Neural crest cell (in vitro differentiated cells): ENCODE measurements around the gene ZMYND15. TPM values are rescaled to one million over a fixed set of nuclear protein-coding genes. Genes with fewer than 3 reads are reported as not detected.

Experiments
- DNase-seq: peaks from one replicate; pipeline ENCODE4 v3.0.0; 2021; ENCODE audit warnings: low read depth, mixed read lengths, low spot score
- H3K27ac Mint-ChIP-seq: one replicate; pipeline ENCODE4 v1.8.0; 2021; ENCODE audit warnings: mild to moderate bottlenecking, mixed read lengths; ENCODE audit not compliant: unreplicated experiment
- H3K27me3 Mint-ChIP-seq: 2 replicates; pipeline ENCODE4 v1.8.0; 2021; ENCODE audit warnings: low read depth, mild to moderate bottlenecking, mixed read lengths
- H3K36me3 Mint-ChIP-seq: 2 replicates; pipeline ENCODE4 v1.8.0; 2021; ENCODE audit warnings: low read depth, mild to moderate bottlenecking, mixed read lengths
- H3K4me1 Mint-ChIP-seq: 2 replicates; pipeline ENCODE4 v1.8.0; 2021; ENCODE audit warnings: mixed read lengths
- H3K4me3 Mint-ChIP-seq: one replicate; pipeline ENCODE4 v1.8.0; 2021; ENCODE audit warnings: mild to moderate bottlenecking, mixed read lengths
- H3K9me3 Mint-ChIP-seq: 2 replicates; pipeline ENCODE4 v1.8.0; 2021; ENCODE audit warnings: mixed read lengths
- CTCF ChIP-seq: fragments of 200-600 bp; sonication (generic); conservative IDR thresholded peaks from 2 replicates; pipeline ENCODE4 v1.5.0; 2021; ENCODE audit warnings: antibody characterized with exemption, mild to moderate bottlenecking
- total RNA-seq: library from RNA; stranded (reverse); gene quantifications from 2 replicates; pipeline ENCODE4 v1.2.1, GENCODE V29; 2021

ZMYND15 gene
- total RNA-seq, 1 donor from 2014 or later, result not detected

GRCh38 chr17:4719146-4719545 lies 20.5 kb upstream of the ZMYND15 start:
- Mint-ChIP-seq H3K4me1 (no peaks in the 10 kb centered on the region), H3K27ac (no peak overlapping the region), H3K9me3 (no peaks in the 10 kb centered on the region), H3K27me3 (no peaks in the 10 kb centered on the region), H3K4me3 (no peak overlapping the region), H3K36me3 (no peaks in the 10 kb centered on the region)
- TF ChIP-seq CTCF, result no peak
- DNase-seq, result no peak

- H3K9me3 Mint-ChIP-seq, result no peaks in the 10 kb centered on the region
- TF ChIP-seq CTCF, result no peak
- no peak for DNase-seq
- H3K27me3 Mint-ChIP-seq, result no peaks in the 10 kb centered on the region
- H3K4me3 Mint-ChIP-seq, result no peak overlapping the region
- no peaks in the 10 kb centered on the region for H3K36me3 Mint-ChIP-seq
- H3K27ac Mint-ChIP-seq, result no peak overlapping the region
- no peaks in the 10 kb centered on the region for H3K4me1 Mint-ChIP-seq
Observed at GRCh38 chr17:4719684-4720221, 19.9 kb upstream of the ZMYND15 start.

GRCh38 chr17:4720787-4721186 lies 18.8 kb upstream of the ZMYND15 start:
- TF ChIP-seq CTCF, result no peak
- Mint-ChIP-seq H3K27me3 (peaks cover 3% of the 10 kb centered on the region), H3K4me1 (no peaks in the 10 kb centered on the region), H3K36me3 (no peaks in the 10 kb centered on the region), H3K4me3 (no peak overlapping the region), H3K27ac (peak overlapping the region; percentile 80), H3K9me3 (no peaks in the 10 kb centered on the region)
- no peak for DNase-seq

GRCh38 chr17:4721203-4722135 lies 18.2 kb upstream of the ZMYND15 start:
- no peaks in the 10 kb centered on the region for H3K36me3 Mint-ChIP-seq
- no peak overlapping the region for H3K4me3 Mint-ChIP-seq
- no peak for TF ChIP-seq CTCF
- DNase-seq, result no peak
- peaks cover 9% of the 10 kb centered on the region for H3K27me3 Mint-ChIP-seq
- no peaks in the 10 kb centered on the region for H3K9me3 Mint-ChIP-seq
- no peaks in the 10 kb centered on the region for H3K4me1 Mint-ChIP-seq
- H3K27ac Mint-ChIP-seq, result peak overlapping the region; percentile 31

GRCh38 chr17:4722678-4723240 lies 16.9 kb upstream of the ZMYND15 start:
- no peak for DNase-seq
- Mint-ChIP-seq H3K9me3 (no peaks in the 10 kb centered on the region), H3K27me3 (peaks cover 14% of the 10 kb centered on the region), H3K4me3 (no peak overlapping the region), H3K4me1 (no peaks in the 10 kb centered on the region), H3K36me3 (no peaks in the 10 kb centered on the region), H3K27ac (no peak overlapping the region)
- TF ChIP-seq CTCF, result no peak
